Esophagus mucosa (tissue), 1 donor: ENCODE data around the gene SIK2. TPM values are rescaled to one million over a fixed set of nuclear protein-coding genes. Genes with fewer than 3 reads are reported as not detected.

Experiments
- ATAC-seq: fragments of 200-7000 bp; cut with Tn5 transposase; one replicate; pipeline ENCODE4 v1.9.1; 2020
- total RNA-seq: library from RNA; stranded (reverse); gene quantifications from one replicate; pipeline ENCODE4 v1.2.4, GENCODE V29; 2023
- donor health status: DM: yes; HTN: yes; CAD: no.

Gene SIK2
- 6.8 TPM for total RNA-seq

- peak; percentile 96 for ATAC-seq
These were observed at the start of gene SIK2 for GRCh38 chr11:111601979-111602864. SIK2 (plus strand) TSS chr11:111602449; CDS start chr11:111602564, 115 bp downstream.

DNA sequence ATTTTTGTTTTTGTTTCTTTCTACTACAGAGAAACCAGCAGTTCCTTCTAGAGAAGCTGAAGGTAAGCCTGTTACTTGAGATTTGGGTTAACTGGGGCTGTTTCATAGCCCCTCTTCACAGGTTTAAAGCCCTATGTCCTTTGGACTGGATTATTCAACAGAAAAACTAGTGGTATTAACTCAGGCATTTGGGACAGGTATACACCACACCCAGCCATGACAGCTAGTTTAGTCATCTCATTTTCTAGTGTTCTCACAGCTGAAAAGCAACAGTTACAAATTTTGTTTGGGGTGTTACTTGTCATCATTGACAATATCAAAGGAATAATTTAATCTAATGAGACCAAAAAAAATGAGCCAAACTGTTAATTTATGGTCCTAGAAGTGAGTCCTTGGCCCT is 47.7 kb upstream of the SIK2 start:
- peak; percentile 89 for ATAC-seq

DNA sequence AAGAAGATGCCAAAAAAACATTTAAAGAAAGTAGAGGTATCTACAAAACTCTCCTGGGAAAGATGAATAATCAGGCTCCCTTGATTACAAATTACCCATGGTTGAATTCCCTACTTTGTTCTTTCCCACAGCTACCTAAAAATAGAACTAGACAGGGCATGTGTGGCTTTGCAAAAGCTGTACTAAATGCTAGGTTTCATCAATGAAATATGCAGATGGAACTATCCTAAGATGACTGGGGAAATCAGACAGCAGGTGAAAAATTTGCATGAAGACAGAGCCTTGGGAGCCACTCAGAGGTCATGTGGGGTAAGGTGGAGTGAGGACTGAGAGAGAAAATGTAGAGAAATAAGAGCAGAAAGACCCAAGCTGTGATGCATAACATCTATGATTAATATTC is 47.0 kb upstream of the SIK2 start:
- peak; percentile 60 for ATAC-seq

GRCh38 chr11:111557425-111558111 is 44.7 kb upstream of the SIK2 start:
- ATAC-seq, result no peak

DNA sequence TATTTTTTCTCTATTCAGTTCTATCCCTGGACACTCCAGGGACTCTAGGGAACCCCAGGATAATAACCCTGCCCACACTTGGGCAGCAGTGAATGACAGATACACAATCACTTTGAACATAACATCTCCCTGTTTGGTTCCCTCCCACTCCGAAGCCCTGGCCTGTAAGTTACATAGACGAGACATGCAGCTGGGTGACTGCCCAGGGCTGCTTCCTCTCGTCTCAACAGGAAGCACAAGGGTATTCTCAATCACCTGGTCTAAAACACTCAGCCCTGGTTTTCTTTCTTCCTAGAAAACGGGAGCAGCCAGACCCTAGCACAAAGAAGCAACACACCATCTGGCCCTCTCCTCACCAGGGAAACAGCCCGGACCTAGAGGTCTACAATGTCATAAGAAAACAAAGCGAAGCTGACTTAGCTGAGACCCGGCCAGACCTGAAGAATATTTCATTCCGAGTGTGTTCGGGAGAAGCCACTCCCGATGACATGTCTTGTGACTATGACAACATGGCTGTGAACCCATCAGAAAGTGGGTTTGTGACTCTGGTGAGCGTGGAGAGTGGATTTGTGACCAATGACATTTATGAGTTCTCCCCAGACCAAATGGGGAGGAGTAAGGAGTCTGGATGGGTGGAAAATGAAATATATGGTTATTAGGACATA is 42.3 kb upstream of the SIK2 start:
- ATAC-seq, result no peak

GRCh38 chr11:111560800-111561199 is 41.4 kb upstream of the SIK2 start:
- ATAC-seq, result no peak

DNA sequence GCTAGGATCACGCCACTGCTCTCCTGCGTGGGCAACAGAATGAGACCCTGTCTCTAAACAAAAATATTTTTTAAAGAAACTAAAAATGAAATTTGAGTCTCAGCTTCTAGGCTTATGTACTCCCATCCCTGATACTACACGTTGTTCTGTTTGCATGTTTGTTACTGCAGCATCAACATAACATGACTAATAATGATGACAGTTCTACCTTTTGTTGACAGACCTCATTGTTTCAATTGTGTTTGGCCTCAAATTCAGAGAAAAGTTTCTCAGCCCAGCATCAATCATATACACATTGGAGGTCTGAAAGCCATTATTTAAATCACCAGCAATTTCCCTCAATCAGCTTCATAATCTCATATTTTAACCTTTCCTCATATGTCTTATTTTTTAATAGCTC is 40.9 kb upstream of the SIK2 start:
- no peak for ATAC-seq

GRCh38 chr11:111561791-111562325 is 40.4 kb upstream of the SIK2 start:
- ATAC-seq, result no peak

GRCh38 chr11:111562692-111563389 is 39.4 kb upstream of the SIK2 start:
- ATAC-seq, result no peak

- ATAC-seq, result peak; percentile 72
These were observed 37.0 kb upstream of the SIK2 start for GRCh38 chr11:111565114-111565720.

DNA sequence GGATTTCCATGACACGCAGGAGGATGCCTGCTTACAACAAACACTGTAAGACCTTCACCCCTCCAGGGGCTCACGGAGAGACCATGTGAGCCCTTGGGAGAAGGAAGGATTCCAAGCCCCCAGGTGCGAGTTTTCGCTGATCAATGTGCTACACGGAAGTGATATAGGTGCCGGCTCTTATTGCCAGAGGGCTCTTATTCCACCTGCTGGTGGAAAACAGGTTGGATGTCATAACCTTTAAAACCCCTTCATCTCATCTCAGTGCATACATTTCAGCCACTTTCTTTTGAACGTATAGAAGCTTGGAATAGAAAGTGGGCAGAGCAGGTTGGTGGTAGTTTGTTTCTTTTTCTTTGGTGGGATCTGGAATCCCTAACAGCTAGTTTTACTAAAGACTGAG is 35.9 kb upstream of the SIK2 start:
- ATAC-seq, result no peak

- no peak for ATAC-seq
These were observed 32.8 kb upstream of the SIK2 start for GRCh38 chr11:111569476-111569875.

DNA sequence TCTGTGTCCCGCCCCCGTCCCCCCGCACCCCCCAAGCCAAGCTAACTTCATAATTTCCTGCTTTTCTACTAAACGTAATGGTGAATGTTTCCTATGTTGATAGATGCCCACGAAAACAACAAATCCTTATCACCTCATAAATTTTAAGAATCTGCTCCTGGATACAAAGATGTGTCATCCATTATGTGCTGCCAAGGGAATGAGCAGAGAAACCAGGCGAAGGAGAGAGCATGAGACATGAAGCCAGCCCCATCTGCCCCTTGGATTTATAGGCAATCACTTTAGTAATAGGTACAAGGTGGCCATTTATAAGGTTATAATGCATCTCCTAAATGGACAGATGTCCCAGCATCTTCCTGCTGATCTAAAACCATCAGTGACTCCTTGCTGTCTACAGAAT is 31.5 kb upstream of the SIK2 start:
- no peak for ATAC-seq

GRCh38 chr11:111571829-111572501 is 30.3 kb upstream of the SIK2 start:
- no peak for ATAC-seq

DNA sequence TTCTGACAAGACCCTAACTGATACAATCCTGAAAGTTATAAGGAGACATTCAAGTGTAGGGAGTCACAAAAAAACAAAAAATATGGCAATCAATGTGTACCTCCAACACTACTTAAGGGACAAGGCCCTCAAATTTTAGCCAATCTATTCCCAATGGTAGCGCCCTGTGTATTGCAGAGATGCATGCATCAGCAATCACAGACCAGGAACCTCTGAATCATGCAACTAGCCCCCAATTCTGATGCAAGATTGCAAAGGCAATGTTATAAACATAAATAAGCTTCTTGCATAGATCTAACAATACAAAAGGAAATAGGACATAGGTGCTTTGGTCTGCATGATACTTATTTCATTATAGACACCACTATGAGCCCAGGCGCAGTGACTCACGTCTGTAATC is 29.7 kb upstream of the SIK2 start:
- no peak for ATAC-seq

DNA sequence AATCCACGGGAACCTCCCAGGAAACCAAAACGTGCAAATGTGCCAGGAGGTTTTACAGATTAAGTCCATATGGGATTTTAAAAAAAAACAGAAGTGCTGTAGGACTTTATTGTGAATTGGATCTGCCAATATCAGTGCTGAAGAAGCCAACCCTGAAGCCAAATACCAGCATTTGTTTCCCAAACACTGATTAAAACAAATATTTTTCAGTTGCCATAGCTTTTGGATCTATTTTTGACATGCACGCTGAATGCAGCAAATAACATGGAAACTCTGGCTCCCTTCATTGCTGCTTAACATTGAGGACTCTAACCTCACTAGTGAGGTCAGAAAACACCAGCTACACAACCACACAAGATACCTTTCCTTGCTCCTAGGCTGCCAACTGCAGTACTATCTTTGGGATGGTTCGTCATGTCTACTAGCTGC is 28.4 kb upstream of the SIK2 start:
- no peak for ATAC-seq

- ATAC-seq, result no peak
These were observed 27.6 kb upstream of the SIK2 start for GRCh38 chr11:111574373-111575225.

DNA sequence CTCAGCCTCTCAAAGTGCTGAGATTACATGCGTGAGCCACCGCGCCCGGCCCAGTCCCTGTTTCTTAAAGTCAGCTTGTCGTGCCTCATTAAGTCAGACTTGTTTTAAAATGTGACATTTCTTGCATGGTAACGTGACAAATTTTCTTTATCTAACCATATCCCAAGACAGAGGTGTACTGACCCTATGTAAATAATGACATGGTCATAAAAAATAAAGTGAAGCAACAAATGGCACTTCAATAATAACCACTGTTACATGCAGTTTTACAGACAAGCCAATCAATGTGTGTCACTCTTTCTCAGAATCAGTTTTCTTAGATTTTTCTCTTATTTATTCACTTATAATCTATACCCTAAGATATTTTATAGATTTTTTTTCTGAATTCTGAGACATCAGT is 26.5 kb upstream of the SIK2 start:
- no peak for ATAC-seq

DNA sequence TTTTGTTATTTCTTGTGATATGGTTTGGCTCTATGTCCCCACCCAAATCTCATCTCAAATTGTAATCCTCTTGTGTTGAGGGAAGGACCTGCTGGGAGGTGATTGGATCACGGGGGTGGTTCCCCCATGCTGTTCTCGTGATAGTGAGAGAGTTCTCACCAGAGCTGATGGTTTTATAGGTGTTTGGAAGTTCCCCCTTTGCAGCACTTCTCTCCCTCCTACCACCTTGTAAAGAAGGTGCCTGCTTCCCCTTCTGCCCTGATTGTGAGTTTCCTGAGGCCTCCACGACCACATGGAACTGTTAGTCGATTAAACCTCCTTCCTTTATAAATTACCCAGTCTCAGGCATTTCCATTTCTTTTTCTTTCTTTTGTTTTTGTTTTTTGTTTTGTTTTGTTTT is 24.4 kb upstream of the SIK2 start:
- no peak for ATAC-seq

GRCh38 chr11:111581341-111581740 is 20.9 kb upstream of the SIK2 start:
- ATAC-seq, result no peak
